ENCODE results near the gene KCNIP3. TPM values are rescaled to one million over a fixed set of nuclear protein-coding genes. Genes with fewer than 3 reads are reported as not detected.

KCNIP3 gene
- total RNA-seq, 1 donor from 2014 or later = 0.64 TPM

DNA sequence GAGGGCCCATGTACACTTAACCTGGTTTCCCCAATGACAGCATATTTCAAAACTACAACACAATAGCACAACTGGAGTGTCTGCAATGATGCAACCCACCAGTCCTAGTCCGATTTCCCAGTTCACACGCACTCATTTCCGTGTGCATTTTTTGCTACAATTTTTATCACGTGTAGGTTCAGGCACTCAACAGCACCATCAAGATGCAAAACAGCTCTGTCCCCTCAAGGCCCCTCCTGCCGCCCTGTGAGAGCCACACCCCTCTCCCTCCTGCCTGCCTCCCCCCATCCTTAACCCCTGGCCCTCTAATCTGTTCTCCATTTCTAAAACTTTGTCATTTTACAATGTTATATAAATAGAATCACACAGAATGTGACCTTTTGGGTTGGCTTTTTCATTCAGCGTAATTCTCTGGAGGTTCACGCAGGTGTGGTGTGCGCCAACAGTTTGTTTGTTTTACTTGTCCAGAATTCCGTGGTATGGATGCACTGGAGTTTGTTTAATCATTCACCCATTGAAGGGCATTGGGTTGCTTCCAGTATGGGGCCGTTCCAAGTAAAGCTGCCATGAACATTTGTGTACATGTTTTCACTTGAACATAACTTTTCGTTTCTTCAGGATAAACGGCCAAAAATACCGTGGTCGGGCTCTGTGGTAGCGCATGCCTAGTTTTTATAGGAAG, 8.4 kb downstream of the KCNIP3 start:
- H3K9me3 ChIP-seq (ENCODE audit: low read depth) = no peaks in the 10 kb centered on the region
- no peak for DNase-seq (ENCODE audit: low spot score)
- H3K27me3 ChIP-seq = no peaks in the 10 kb centered on the region
- H3K4me2 ChIP-seq = no peak overlapping the region
- TF ChIP-seq EZH2phosphoT487 (IDR thresholded peaks at IDR 0.05) (no peak), EZH2 (IDR thresholded peaks at IDR 0.05) (no peak)
- TF ChIP-seq, protein P1, sequence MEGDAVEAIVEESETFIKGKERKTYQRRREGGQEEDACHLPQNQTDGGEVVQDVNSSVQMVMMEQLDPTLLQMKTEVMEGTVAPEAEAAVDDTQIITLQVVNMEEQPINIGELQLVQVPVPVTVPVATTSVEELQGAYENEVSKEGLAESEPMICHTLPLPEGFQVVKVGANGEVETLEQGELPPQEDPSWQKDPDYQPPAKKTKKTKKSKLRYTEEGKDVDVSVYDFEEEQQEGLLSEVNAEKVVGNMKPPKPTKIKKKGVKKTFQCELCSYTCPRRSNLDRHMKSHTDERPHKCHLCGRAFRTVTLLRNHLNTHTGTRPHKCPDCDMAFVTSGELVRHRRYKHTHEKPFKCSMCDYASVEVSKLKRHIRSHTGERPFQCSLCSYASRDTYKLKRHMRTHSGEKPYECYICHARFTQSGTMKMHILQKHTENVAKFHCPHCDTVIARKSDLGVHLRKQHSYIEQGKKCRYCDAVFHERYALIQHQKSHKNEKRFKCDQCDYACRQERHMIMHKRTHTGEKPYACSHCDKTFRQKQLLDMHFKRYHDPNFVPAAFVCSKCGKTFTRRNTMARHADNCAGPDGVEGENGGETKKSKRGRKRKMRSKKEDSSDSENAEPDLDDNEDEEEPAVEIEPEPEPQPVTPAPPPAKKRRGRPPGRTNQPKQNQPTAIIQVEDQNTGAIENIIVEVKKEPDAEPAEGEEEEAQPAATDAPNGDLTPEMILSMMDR (IDR thresholded peaks at IDR 0.05) = no peak
- no peak overlapping the region for H3K9ac ChIP-seq
- Mint-ChIP-seq H3K4me3 (no peak overlapping the region), H3K36me3 (no peaks in the 10 kb centered on the region), H3K27me3 (ENCODE audit: insufficient read depth, low read depth) (peaks cover 6% of the 10 kb centered on the region), H3K4me1 (peaks cover 16% of the 10 kb centered on the region), H3K27ac (no peak overlapping the region), H3K9me3 (no peaks in the 10 kb centered on the region)
- no peaks in the 10 kb centered on the region for H3F3A ChIP-seq (ENCODE audit: low read depth)
- no peaks in the 10 kb centered on the region for H3K4me1 ChIP-seq
- H3K4me3 ChIP-seq = no peak overlapping the region
- H3K27ac ChIP-seq = no peak overlapping the region
- no peaks in the 10 kb centered on the region for H4K20me1 ChIP-seq (ENCODE audit: low read depth)
- no peaks in the 10 kb centered on the region for H3K79me2 ChIP-seq (ENCODE audit: low read depth)
- H2AFZ ChIP-seq (replicated peaks) = no peak overlapping the region
- H3K36me3 ChIP-seq = no peaks in the 10 kb centered on the region

DNA sequence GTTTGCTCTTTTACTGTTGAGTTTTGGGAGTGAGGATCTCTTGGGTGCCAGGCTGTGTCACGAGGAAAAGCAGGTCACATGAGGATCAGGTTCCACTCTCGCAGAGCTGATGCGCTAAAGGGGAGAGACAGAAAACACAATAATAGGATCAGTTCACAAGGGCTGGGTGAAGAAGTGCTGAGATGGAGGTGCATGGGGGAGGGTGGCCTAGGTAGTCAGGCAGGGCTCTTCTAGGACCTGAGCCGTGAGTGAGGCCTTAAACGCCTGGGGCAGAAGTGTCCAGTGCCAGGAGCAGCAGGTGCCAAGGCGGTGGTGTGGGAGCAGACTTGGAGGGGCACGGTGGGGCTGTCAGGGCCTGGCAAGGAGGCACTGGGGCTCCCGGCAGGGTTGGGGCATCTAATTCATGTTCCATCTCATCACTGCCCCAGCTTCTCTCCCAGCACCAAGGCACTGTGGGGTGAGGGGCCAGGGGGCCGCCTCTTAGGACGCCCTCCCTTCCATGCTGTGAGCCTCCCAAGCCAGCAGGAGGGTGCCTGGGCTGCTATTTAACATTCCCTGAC, 9.3 kb downstream of the KCNIP3 start:
- peaks cover 6% of the 10 kb centered on the region for H3K27me3 Mint-ChIP-seq (ENCODE audit: insufficient read depth, low read depth)
- no peak overlapping the region for H3K4me3 ChIP-seq

DNA sequence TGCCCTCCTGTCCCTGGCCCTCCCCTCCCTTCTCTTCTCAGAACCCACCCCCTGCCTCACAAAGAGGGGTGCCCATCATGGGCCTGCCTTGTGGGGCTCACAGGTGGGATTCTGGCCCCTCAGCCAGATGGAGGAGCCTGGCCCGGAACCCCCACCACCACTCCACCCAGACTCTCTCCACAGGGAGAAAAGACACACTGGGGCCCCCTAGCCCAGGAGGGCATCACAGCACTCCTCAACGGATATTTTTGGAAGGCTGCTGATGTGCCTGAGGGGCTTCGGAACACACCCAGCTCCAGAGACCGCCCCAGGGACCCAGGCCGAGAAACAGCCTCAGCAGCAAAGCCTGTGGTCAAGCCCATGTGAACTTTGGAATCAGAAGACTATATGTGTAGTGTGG, 9.9 kb downstream of the KCNIP3 start:
- DNase-seq (ENCODE audit: low spot score) = no peak

More for the DNA sequence above, 9.3 kb downstream of the KCNIP3 start:
- Mint-ChIP-seq H3K27ac (no peak overlapping the region), H3K36me3 (no peaks in the 10 kb centered on the region), H3K9me3 (no peaks in the 10 kb centered on the region), H3K4me3 (no peak overlapping the region), H3K4me1 (peaks cover 16% of the 10 kb centered on the region)
- H3F3A ChIP-seq (ENCODE audit: low read depth) = no peaks in the 10 kb centered on the region
- no peak overlapping the region for H3K9ac ChIP-seq
- no peak overlapping the region for H3K4me2 ChIP-seq
- no peaks in the 10 kb centered on the region for H3K27me3 ChIP-seq
- no peak overlapping the region for H3K27ac ChIP-seq
- no peaks in the 10 kb centered on the region for H4K20me1 ChIP-seq (ENCODE audit: low read depth)
- no peak overlapping the region for H2AFZ ChIP-seq (replicated peaks)
- H3K79me2 ChIP-seq (ENCODE audit: low read depth) = no peaks in the 10 kb centered on the region
- TF ChIP-seq EZH2 (IDR thresholded peaks at IDR 0.05) (no peak), EZH2phosphoT487 (IDR thresholded peaks at IDR 0.05) (no peak)
- TF ChIP-seq, protein P1 (IDR thresholded peaks at IDR 0.05) = no peak
- no peaks in the 10 kb centered on the region for H3K9me3 ChIP-seq (ENCODE audit: low read depth)
- no peaks in the 10 kb centered on the region for H3K36me3 ChIP-seq
- DNase-seq (ENCODE audit: low spot score) = no peak
- no peaks in the 10 kb centered on the region for H3K4me1 ChIP-seq

More for the DNA sequence above, 9.9 kb downstream of the KCNIP3 start:
- peaks cover 16% of the 10 kb centered on the region for H3K4me1 Mint-ChIP-seq
- Histone ChIP-seq H4K20me1 (ENCODE audit: low read depth) (no peaks in the 10 kb centered on the region), H3K4me1 (no peaks in the 10 kb centered on the region), H3K4me3 (no peak overlapping the region), H3K4me2 (no peak overlapping the region), H3K27me3 (no peaks in the 10 kb centered on the region), H3F3A (ENCODE audit: low read depth) (no peaks in the 10 kb centered on the region), H3K27ac (no peak overlapping the region), H2AFZ (replicated peaks) (no peak overlapping the region), H3K9ac (no peak overlapping the region), H3K79me2 (ENCODE audit: low read depth) (no peaks in the 10 kb centered on the region), H3K36me3 (no peaks in the 10 kb centered on the region), H3K9me3 (ENCODE audit: low read depth) (no peaks in the 10 kb centered on the region)
- H3K27ac Mint-ChIP-seq = no peak overlapping the region
- H3K4me3 Mint-ChIP-seq = no peak overlapping the region
- TF ChIP-seq, protein P1 (IDR thresholded peaks at IDR 0.05) = no peak
- TF ChIP-seq EZH2 (IDR thresholded peaks at IDR 0.05) (no peak), EZH2phosphoT487 (IDR thresholded peaks at IDR 0.05) (no peak)
- peaks cover 6% of the 10 kb centered on the region for H3K27me3 Mint-ChIP-seq (ENCODE audit: insufficient read depth, low read depth)
- no peaks in the 10 kb centered on the region for H3K36me3 Mint-ChIP-seq
- H3K9me3 Mint-ChIP-seq = no peaks in the 10 kb centered on the region

Data from neural progenitor cell (in vitro differentiated cells).